ENCODE data around the gene FCER1G. TPM values are rescaled to one million over a fixed set of nuclear protein-coding genes. Genes with fewer than 3 reads are reported as not detected.
A peak's percentile ranks its signal among the peaks of the same experiment; 100 is the strongest.

FCER1G gene
- total RNA-seq, 1 experiment from 2014 or later, result not detected

DNA sequence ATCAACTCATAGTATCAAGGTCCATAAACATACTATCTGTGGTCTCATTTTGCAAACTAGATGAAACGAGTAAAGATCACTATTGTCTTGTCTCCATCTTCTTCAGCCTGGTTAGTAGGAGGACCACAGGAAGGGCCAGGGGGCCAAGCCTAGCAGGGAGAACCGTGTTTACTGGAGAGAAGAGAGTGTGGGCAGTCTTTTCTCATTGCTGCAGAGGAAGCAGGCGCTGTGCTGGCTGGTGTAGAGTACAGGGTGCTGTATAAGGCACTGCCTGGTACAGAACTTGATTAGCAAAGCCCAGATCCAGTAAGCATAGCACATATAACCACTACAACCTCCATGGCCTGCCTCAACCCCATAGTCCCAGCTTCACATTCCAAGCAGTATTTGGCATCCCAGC is 27.8 kb upstream of the FCER1G start:
- no peak for DNase-seq (ENCODE audit: low read depth)

DNA sequence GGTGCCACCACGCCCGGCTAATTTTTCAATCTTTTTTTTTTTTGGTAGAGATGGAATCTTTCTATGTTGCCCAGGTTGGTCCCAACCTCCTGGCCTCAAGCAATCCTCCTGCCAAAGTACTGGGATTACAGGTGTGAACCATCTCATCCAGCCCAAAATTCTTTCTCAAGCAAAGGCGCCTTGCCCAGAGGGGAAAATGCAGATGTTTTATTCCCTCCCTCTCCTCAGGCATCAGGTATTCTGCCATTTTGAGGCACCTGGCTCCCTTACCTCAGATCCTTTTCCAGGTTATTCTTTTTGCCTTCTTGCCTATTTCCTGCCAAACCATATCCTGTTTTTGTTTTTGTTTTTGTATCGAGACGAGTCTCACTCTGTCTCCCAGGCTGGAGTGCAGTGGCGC is 26.7 kb upstream of the FCER1G start:
- DNase-seq (ENCODE audit: low read depth), result no peak

DNA sequence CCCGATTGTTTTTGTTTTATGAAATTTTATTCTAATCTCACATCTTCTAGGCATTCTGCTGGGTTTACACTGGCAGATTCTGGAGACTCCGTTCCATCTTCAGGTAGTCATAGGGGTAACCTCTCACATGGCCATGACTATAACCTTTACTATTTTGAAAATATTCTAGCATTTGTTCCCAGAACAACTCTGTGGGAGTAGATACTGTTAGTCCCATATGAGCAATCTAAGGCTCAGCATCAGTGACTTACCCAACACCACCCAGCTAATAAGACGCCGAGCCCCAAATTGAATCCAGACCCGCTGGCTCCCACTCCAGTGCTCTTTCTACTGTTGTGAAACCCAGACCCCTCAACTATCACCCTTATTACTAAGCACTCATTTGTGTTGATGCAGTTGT is 26.1 kb upstream of the FCER1G start:
- DNase-seq (ENCODE audit: low read depth), result no peak

DNA sequence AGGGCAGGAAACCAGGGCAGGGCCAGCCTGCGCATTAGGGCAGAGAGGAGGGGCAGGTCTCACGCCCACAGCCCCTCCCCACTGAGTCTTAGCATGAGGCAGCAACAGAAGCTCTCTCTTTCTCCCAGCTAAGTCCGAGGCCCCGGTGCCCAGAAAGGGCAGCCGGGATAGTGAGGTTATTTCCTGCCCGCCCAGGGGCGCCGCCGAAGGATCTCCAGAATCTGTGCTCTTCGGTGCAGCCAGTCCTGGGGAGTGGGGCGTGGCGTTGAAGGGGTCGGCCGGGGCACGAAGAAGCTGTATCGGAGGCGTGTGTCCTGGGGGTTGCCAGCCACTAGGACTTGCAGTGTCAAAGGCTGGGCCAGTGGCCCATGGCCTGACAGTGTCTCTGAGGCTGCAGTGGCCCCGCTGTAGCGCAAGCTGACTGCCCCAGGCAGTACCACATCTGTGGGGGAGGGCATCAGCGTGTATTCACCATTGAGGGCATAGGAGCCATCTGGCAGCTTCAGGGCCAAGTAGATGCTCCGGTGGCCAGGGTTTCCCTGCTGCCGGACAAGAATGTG is 24.1 kb upstream of the FCER1G start:
- DNase-seq (ENCODE audit: low read depth), result no peak

DNA sequence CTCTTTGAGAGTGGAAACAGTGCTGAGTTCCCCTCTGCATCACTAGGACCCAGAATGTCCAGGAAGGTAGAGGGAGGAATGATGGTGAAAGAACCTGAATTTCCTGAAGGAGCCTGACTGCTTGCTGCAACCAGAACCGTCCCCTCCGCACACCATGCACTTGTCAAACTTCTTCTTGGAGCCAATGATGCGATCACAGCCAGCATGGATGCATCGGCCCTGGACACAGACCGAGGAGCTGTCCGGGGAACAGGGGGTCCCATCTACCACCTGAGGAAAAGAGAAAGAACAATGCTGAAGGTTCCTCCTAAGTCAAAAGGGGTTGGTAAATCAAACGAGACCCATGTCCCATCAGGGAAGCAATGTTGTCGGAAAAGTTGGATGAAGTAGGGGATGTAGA is 23.1 kb upstream of the FCER1G start:
- DNase-seq (ENCODE audit: low read depth), result no peak

DNA sequence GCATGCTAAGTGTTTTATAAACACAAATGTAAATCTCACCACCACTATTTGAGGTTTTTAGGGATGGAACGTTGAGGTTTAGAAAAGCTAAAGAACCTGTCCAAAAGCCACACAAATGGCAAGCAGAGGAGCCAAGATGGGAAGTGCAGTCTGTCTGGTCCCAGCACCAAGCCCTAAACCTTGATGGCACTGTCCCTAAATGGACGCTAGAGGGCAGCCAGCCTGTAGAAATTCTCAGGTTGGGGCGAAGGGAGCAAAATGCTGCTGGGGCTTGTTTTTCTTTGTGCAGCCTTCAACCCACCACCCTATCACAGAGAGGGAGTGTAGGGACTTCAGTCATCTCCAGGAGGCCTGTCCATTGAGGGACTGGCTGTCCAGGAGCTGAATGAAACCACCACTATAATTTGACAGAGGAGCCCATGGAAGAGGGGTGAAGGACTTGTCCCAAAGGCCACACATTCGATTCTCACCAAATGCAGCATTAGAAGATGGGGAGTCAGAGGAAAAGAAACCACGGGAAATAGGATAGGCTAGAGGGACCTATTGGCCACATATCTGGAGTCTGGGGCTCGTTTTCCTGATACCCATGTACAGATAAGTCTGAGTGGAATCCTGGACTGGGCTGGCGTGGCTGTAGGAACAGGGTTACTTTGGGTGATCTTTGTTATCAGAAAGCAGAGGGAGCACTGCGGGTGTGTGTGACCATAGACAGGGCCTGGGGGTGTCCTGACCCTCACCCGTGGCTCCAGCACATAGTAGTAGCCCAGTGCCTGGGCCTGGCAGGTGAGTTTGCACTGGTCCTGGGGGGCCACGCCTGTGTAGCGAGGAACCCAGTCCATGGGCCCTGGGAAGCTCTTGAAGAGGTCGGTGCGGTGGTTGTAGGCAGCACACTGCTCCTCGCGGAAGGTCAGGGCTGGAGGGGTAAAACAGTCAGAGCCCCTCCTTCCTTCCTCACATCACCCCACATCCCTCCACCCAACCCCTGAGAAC is 22.3 kb upstream of the FCER1G start:
- DNase-seq (ENCODE audit: low read depth), result peak; percentile 63

DNA sequence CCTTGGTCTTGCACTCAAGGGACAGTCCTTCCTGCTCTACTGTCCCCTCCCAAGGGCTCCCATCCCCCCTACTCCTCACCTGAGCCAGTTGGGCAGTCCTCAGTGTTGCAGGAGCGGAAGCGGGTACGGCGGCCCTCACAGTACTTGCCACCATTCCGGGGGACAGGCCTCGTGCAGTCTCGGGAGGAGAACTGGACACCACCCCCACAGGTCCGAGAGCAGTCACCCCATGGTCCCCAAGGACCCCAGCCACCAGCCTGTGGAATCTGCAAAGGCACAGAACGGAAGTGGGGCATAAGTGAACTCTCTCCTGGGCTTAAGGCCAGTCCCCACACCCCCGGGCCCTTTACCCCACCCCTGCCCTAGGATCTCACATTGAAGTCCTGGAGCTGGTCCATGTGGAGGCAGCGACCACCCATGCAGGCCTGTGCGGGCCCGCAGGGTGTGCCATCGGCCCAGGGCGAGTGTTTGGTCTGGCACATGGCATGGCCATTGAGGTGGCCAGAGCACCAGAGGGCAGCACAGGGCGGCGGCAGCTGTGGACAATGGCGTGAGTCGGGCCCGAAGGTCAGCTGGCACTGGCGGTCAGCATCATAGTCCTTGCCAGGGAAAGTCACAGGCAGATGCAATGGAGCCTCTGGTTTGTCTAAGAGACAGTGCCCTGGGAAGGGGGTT is 21.4 kb upstream of the FCER1G start:
- no peak for DNase-seq (ENCODE audit: low read depth)

DNA sequence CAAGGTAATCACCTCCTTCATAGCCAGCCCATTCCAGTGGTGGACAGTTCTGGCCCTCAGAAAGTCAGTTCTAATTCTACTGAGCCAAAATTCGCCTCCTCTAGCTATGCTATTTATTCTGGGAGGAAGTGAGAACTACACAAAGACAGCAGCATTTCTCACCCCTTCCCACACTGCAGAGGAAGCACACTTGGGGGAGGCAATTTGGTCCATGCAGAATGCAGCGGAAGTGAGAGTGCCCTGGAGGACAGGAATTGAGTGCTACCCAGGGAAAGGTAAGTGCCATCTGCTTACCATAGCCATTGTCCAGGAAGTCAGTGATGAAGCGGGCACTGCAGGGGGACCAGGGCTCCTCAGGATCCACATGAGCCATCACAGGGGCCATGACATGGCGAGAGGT is 19.9 kb upstream of the FCER1G start:
- DNase-seq (ENCODE audit: low read depth), result no peak

DNA sequence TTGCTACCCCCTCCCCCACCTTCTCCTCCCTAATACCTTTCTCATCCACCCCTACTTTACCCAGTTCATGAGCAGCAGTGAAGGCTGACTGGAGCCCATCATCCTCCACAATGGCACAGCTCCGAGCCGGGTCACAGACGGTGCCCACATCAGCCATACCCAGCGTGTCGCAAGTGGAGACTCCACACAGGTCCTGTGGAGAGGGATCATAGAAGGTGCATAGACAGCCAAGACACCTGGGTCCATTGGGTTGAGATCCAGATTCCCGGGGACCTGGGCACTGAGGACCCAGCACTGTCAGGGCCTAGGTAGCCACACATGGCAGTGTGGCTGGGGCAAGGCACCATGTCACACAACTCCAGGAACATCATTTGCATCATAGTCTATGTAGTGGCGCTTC is 19.0 kb upstream of the FCER1G start:
- no peak for DNase-seq (ENCODE audit: low read depth)

DNA sequence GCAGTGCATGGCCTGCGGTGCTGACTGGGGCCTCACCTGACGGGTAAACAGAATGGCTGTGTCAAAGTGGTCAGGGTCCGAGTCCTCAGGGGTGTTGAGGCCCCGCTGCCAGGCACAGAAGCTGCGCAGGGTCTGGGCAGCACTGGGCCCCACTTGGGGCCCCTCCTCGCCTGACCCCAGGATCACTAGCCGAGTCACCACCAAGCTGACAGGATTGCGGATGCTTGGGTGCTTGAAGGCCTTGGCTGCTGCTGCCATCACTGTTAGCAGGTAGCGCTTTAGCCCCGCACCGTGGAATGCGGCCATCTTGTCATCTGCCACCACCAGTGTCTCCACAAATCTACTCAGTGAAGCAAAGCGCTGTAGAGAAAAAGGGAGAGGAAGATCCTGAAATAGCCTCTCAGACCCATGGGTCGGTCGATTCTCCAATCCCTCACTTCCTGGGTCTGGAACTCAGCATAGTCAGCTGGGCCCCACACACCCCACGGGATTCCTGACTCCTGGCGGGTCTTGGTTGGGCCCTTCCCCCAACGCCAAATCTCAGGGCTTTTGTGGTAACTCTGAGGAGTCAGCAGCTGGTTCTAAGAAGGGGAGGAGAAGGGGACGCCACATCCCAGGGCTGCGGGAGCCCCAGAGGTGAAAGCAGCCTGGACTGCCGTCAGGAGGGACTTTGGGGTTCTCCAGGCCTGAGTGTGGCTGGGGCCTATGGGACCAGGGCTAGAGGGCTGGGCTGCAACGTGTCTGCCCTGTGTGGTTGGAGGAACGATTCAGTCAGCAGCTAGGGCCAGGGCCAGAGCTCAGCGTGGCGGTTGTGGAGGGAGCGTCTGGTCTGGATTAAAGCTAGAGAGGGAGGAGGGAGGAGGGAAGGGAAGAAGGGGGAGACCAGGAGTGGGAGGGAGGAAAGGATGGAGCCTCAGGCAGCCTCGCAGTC is 18.3 kb upstream of the FCER1G start:
- peak; percentile 86 for DNase-seq (ENCODE audit: low read depth)

DNA sequence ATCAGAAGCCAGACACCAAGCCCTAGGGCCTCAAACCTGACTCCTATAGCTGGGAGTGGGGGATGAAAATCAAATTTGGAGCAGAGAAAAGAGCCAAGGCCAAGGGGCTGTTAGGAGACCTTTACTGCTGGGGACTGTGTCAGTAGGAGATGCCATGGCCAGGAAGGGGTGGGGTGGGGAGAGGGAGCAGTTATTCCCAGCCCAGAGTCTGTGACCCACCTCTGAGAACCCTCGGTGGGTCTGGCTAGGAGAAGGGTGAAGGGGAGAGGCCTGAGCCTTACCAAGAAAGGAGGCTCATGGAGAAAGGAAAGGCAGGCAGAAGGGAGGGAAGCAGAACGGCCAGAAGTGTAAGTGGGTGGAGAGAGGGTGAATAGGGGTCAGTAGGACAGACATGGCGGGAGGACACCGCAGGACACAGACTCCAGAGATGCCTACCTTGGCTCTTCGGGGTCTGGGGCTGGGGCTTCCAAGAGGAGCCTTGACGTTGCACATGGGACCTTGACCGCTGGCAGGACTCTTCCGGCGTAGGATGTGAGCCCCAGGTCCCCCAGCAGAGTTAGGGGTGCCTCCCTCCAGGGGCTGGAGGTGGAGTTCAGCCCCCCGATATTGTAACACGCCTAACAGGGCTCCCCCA is 17.4 kb upstream of the FCER1G start:
- no peak for DNase-seq (ENCODE audit: low read depth)

DNA sequence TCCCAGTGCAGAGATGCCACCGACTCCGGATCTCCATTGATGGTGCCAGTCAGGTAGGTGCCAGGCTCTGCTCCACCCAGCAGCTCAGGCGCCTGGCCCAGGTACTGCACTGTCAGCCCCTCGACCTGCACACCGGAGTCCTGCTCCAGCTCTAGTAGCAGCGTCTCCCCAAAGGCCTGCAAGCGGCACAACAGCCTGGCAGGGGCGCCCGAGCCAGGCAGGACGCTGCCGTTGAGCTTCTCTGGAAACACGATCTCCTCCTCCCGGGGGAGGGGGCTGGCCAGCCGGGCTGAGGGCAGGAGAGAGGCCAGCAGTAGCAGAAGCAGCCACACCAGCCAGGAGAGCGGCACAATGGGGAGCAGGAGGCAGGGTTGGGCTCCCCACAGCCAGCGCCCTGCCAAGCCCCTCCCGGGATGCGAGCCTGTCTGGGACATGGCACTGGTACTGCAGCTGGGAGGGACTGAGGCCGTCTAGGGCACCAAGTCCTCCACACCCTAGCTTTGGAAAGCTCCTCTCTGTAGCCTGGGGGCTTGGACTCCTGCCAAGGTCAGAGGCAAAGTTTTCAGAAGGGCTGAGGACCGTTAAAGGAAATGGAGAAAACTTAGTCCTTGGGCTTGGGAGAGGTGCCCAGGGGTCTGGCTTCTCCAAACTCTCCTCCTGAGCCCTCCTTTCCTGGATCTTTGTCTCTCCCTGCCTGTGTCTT is 16.8 kb upstream of the FCER1G start:
- DNase-seq (ENCODE audit: low read depth), result peak; percentile 82

DNA sequence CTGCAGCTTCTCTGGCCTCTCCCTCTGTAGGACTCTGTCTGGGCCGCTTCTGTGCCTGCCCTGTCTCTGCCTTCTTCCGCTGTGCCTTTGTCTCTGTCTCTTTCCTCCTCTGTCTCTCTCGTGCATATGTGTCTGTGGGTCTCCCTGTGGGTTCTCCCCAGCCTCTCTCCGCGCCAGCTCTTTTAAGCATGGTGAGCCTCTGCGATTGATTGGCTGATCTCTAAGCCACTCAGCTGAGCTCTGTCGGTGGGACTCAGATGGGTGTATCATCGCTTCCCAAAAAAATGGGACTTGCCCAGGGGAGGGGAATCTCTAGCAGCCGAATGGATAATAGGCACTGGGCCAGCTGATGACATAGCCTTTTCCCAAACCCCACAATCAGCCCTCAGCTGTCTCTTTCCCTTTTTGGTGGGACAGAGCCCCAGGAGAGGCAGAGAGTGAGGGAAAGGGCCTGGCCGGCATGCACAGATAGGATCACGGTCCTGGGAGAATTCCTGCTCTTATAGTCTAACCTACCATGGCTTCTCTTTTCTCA is 16.1 kb upstream of the FCER1G start, which contains the start of gene ADAMTS4:
Gene ADAMTS4, minus strand, starts transcription at position 158 of the 535 bp plus-strand sequence. CDS start 427 bp downstream, outside the sequence.
- DNase-seq (ENCODE audit: low read depth), result peak; percentile 95

DNA sequence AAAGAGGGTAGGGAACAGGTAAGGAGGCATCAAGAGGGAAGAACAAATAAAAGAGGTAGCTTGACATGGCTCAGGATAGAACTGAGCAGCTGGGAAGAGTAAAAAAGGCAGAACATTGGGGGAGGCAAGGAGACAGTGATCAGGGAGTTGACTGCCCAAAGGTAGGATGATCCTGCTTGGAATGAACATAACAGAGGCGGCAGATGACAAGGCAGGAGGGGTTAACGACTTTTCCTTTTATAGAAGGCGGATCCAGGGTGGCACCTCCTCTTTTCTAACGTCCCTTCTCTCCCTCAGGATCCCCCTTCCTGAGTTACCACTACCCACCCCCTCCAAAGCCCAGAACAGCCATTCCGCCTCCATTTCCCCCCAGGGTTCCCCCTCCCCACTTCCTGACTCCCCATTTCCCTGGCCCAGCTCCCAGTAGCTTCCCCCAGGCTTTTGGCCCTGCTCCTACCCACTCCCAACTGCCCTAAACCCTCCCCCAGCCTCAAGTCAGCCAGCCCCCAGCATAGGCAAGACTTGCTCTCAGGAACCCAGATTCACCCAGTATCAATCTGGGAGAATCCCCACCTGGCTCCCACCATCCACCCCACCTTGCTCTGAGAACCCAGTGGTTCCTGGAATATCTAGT is 15.5 kb upstream of the FCER1G start:
- DNase-seq (ENCODE audit: low read depth), result peak; percentile 37

DNA sequence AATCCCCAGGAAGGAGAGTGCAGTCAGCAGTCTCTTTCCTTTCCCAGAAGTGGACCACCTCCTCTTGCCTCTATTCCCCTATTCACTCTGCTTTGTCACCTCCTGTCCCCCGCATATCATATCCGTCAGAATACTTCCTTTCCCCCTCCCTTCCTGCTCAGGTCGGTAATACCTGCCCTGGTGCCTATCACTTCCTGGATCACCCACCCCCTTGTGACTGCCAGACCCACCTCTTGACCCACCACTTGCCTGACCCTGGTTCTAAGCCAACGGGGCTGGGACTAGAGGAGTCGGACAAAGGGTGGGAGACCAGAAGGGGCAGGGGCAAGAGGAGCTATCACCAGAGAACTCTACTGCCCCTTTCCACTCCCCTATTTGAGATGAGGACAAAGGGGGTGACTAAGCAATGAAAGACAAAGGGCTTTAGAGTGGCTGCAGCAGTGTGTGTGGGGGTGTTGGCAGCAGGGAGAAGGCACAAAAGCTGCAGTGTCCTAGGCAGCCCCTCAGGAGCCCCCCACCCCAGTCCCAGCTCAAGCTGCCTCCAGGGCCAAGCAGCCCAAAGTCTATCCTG is 14.6 kb upstream of the FCER1G start:
- DNase-seq (ENCODE audit: low read depth), result no peak

DNA sequence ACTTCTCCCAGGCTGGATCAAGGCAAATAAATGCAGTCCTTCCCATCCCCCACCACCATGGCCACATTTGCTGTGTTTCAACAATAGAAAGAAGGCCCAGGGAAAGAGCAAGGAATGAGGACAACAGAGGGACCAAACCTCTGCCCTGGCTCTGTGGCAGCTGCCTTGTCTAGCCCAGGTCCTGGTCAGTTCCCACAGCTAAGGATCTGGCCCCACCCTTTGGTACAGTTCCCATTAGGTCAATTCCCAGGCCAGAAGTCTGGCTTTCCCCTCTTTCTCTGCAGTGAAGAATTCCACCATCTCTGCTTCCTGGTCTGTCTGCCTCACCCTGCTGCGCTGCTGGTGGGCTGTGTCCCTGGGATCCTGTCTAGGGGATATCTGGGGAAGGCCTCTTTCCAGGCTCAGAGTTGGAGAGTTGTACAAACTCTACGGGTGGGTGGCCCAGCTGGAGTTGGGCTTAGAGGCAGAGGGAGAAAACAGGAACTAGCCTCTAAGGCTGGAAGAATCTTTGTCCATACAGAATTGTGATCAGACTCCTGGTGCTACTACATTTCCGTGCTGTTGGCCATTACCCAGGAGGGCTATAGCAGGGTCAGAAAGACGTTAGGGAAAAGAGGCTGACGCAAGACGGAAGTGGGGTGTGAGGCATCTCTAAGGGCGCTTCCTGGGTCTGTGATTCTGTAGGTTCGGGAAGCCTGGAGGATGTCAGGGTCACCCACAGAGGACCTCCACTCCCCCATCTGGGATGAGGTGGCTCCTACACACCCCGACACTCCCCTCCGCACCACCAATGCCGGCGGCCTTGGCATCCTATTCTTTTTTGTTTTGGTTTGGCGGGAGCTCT is 13.9 kb upstream of the FCER1G start:
- peak; percentile 62 for DNase-seq (ENCODE audit: low read depth)

DNA sequence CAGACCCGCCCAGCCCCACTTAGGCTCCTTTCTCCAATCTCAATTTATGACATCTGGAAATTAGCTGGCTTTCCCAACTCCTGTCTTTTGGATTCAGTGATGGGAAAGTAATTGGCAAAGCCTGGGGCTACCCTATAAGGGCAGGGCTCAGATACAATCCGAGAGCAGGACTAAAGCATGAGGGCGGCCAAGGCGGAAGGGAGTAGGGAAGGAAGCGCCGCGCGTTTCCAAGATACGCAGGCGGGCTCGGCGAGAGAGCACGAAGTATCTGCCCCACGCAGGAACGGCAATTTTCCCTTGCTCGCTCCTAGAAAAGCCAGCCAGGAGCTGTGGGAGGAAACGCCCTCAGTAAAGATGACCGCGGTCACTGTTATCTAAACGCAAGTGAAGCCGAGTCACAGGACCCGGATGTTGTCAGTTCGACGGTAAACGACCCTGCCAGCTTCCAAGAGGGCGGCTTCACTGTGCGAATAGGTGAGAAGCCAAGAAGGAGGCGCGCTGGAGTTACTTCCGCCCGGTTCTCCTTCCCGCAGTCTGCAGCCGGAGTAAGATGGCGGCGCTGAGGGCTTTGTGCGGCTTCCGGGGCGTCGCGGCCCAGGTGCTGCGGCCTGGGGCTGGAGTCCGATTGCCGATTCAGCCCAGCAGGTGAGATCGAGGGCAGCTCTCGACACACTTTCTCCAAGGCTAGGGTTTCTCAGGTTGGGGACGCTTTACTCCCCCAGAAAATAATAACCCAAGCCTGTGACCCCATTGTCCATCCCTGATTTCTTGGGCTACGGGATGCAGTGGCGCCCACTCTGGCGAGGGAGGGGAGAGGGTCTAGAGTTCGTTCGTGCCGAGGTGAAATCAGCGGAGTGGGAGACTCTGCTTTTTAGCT is 13.0 kb upstream of the FCER1G start, which contains the start of gene NDUFS2:
Gene NDUFS2, plus strand, starts transcription at position 532 of the 877 bp plus-strand sequence. Its CDS starts 19 bp downstream, at position 551.
- DNase-seq (ENCODE audit: low read depth), result peak; percentile 98
